HG02763 (cell line): ENCODE measurements around the gene ONECUT2.
"Not testable (repeated sequence)": the region's sequence is repeated elsewhere in the genome, so short reads cannot be mapped to it uniquely, and the experiment has no call there.

Source experiments
- ATAC-seq: cut with Tn5 transposase; IDR thresholded peaks from one replicate; pipeline ENCODE4 v1.9.1; 2021; ENCODE audit warnings: mild to moderate bottlenecking, moderate library complexity; ENCODE audit not compliant: unreplicated experiment

ONECUT2 gene

GRCh38 chr18:57434536-57435494 lies at the start of gene ONECUT2:
TSS of gene ONECUT2 (plus strand) at chr18:57435374. CDS start at chr18:57435717, 343 bp downstream.
- no peak for ATAC-seq

GRCh38 chr18:57389271-57389670 lies 45.9 kb upstream of the ONECUT2 start:
- no peak for ATAC-seq

- ATAC-seq = no peak
Observed at GRCh38 chr18:57390044-57390443, 45.1 kb upstream of the ONECUT2 start.

GRCh38 chr18:57394749-57395148 lies 40.4 kb upstream of the ONECUT2 start:
- not testable (repeated sequence) for ATAC-seq

- not testable (repeated sequence) for ATAC-seq
Observed at GRCh38 chr18:57396831-57397230, 38.3 kb upstream of the ONECUT2 start.

GRCh38 chr18:57397440-57398132 lies 37.6 kb upstream of the ONECUT2 start:
- ATAC-seq = no peak

GRCh38 chr18:57404345-57404744 lies 30.8 kb upstream of the ONECUT2 start:
- ATAC-seq = no peak

GRCh38 chr18:57409650-57410049 lies 25.5 kb upstream of the ONECUT2 start:
- no peak for ATAC-seq

GRCh38 chr18:57410749-57411148 lies 24.4 kb upstream of the ONECUT2 start:
- no peak for ATAC-seq

GRCh38 chr18:57416542-57416941 lies 18.6 kb upstream of the ONECUT2 start:
- ATAC-seq = no peak

- ATAC-seq = no peak
Observed at GRCh38 chr18:57422313-57422872, 12.8 kb upstream of the ONECUT2 start.

GRCh38 chr18:57423821-57424220 lies 11.4 kb upstream of the ONECUT2 start:
- no peak for ATAC-seq

GRCh38 chr18:57425096-57425495 lies 10.1 kb upstream of the ONECUT2 start:
- no peak for ATAC-seq

- no peak for ATAC-seq
Observed at GRCh38 chr18:57426187-57426586, 9.0 kb upstream of the ONECUT2 start.

- no peak for ATAC-seq
Observed at GRCh38 chr18:57427429-57428201, 7.6 kb upstream of the ONECUT2 start.

GRCh38 chr18:57428221-57429150 lies 6.7 kb upstream of the ONECUT2 start:
- no peak for ATAC-seq

GRCh38 chr18:57429167-57430078 lies 5.8 kb upstream of the ONECUT2 start:
- no peak for ATAC-seq

GRCh38 chr18:57430079-57431001 lies 4.8 kb upstream of the ONECUT2 start:
- ATAC-seq = no peak
